H9 (cell line): ENCODE results near the gene MMP14. TPM values are rescaled to one million over a fixed set of nuclear protein-coding genes. Genes with fewer than 3 reads are reported as not detected.
"Not testable (repeated sequence)": the region's sequence is repeated elsewhere in the genome, so short reads cannot be mapped to it uniquely, and the experiment has no call there.

Experiments
- DNase-seq: peaks from one replicate; pipeline ENCODE4 v3.0.0-alpha.2; 2017
- H2AFZ ChIP-seq: one replicate; pipeline ENCODE4 v1.6.1; 2013; ENCODE audit warnings: mild to moderate bottlenecking, low read length, control low read depth, moderate library complexity
- H2AK5ac ChIP-seq: 2 replicates; pipeline ENCODE4 v1.6.1; 2013; ENCODE audit warnings: low read length, control low read depth, mixed read lengths; ENCODE audit not compliant: insufficient read length
- H2BK120ac ChIP-seq: one replicate; pipeline ENCODE4 v1.6.1; 2013; ENCODE audit warnings: low read depth, mild to moderate bottlenecking, low read length, control low read depth, inconsistent platforms; ENCODE audit not compliant: poor library complexity, severe bottlenecking
- H2BK12ac ChIP-seq: 2 replicates; pipeline ENCODE4 v1.6.1; 2013; ENCODE audit warnings: low read length, control low read depth, mixed read lengths, low read depth; ENCODE audit not compliant: insufficient read length
- H2BK15ac ChIP-seq: 2 replicates; pipeline ENCODE4 v1.6.1; 2013; ENCODE audit warnings: low read depth, low read length, control low read depth
- H2BK20ac ChIP-seq: one replicate; pipeline ENCODE4 v1.6.1; 2013; ENCODE audit warnings: low read depth, mild to moderate bottlenecking, low read length, control low read depth, inconsistent platforms; ENCODE audit not compliant: poor library complexity, severe bottlenecking
- H2BK5ac ChIP-seq: 2 replicates; pipeline ENCODE4 v1.6.1; 2013; ENCODE audit warnings: low read length, control low read depth, mixed read lengths; ENCODE audit not compliant: insufficient read length
- H3K14ac ChIP-seq: 2 replicates; pipeline ENCODE4 v1.6.1; 2013; ENCODE audit warnings: low read length, control low read depth; ENCODE audit not compliant: insufficient read depth
- H3K18ac ChIP-seq: 2 replicates; pipeline ENCODE4 v1.6.1; 2013; ENCODE audit warnings: low read depth, mild to moderate bottlenecking, mixed read lengths, low read length, control low read depth; ENCODE audit not compliant: insufficient read length
- H3K23ac ChIP-seq: 2 replicates; pipeline ENCODE4 v1.6.1; 2013; ENCODE audit warnings: low read length, control low read depth, mixed read lengths, low read depth; ENCODE audit not compliant: insufficient read length
- H3K23me2 ChIP-seq: 2 replicates; pipeline ENCODE4 v1.6.1; 2013; ENCODE audit warnings: low read depth, mild to moderate bottlenecking, mixed read lengths, low read length, control low read depth; ENCODE audit not compliant: insufficient read length, poor library complexity, severe bottlenecking
- H3K27ac ChIP-seq: 2 replicates; pipeline ENCODE4 v1.5.1; 2013; ENCODE audit warnings: low read length, control low read depth, mixed read lengths, low read depth; ENCODE audit not compliant: insufficient read length
- H3K27me3 ChIP-seq: 2 replicates; pipeline ENCODE4 v1.6.1; 2013; ENCODE audit warnings: low read length, control low read depth, inconsistent platforms; ENCODE audit not compliant: insufficient read depth
- H3K4ac ChIP-seq: 2 replicates; pipeline ENCODE4 v1.6.1; 2013; ENCODE audit warnings: low read depth, mild to moderate bottlenecking, control low read depth, inconsistent platforms, low read length, moderate library complexity
- H3K4me1 ChIP-seq: 2 replicates; pipeline ENCODE4 v1.6.1; 2013; ENCODE audit warnings: low read length, control low read depth, inconsistent platforms; ENCODE audit not compliant: insufficient read depth
- H3K4me2 ChIP-seq: 2 replicates; pipeline ENCODE4 v1.6.1; 2013; ENCODE audit warnings: low read length, control low read depth, mixed read lengths; ENCODE audit not compliant: insufficient read length, insufficient read depth
- H3K56ac ChIP-seq: 2 replicates; pipeline ENCODE4 v1.6.1; 2013; ENCODE audit warnings: low read depth, mild to moderate bottlenecking, mixed read lengths, low read length, control low read depth; ENCODE audit not compliant: insufficient read length
- H3K79me1 ChIP-seq: 2 replicates; pipeline ENCODE4 v1.6.1; 2013; ENCODE audit warnings: low read depth, mild to moderate bottlenecking, moderate library complexity, low read length, control low read depth, inconsistent platforms; ENCODE audit not compliant: insufficient read depth, poor library complexity, severe bottlenecking
- H3K79me2 ChIP-seq: 2 replicates; pipeline ENCODE4 v1.6.1; 2013; ENCODE audit warnings: low read length, control low read depth, inconsistent platforms; ENCODE audit not compliant: insufficient read depth
- H3K9ac ChIP-seq: 2 replicates; pipeline ENCODE4 v1.6.1; 2013; ENCODE audit warnings: low read length, control low read depth, mixed read lengths; ENCODE audit not compliant: insufficient read length; ENCODE audit errors: extremely low read depth
- H3K9me3 ChIP-seq: one replicate; pipeline ENCODE4 v1.6.1; 2013; ENCODE audit warnings: low read depth, low read length, inconsistent platforms; ENCODE audit not compliant: control insufficient read depth
- H3T11ph ChIP-seq: one replicate; pipeline ENCODE4 v1.6.1; 2013; ENCODE audit warnings: mild to moderate bottlenecking, low read length, control low read depth, inconsistent platforms
- H4K20me1 ChIP-seq: one replicate; pipeline ENCODE4 v1.6.1; 2013; ENCODE audit not compliant: control insufficient read depth, insufficient read length, insufficient read depth
- H4K5ac ChIP-seq: 2 replicates; pipeline ENCODE4 v1.6.1; 2013; ENCODE audit warnings: low read depth, mild to moderate bottlenecking, mixed read lengths, low read length, control low read depth; ENCODE audit not compliant: insufficient read length
- H4K8ac ChIP-seq: replicated peaks from 2 replicates; pipeline ENCODE4 v1.6.1; 2013; ENCODE audit warnings: low read length, control low read depth, mixed read lengths, low read depth; ENCODE audit not compliant: insufficient read length
- H4K91ac ChIP-seq: 2 replicates; pipeline ENCODE4 v1.6.1; 2013; ENCODE audit warnings: low read depth, mild to moderate bottlenecking, moderate library complexity, mixed read lengths, low read length, control low read depth; ENCODE audit not compliant: insufficient read length
- H3K27ac Mint-ChIP-seq, 3 experiments: 2 replicates in 2 of 3; 3 replicates in 1 of 3; pipeline ENCODE4 v1.8.0; 2020 to 2021; ENCODE audit warnings: mixed read lengths in 3 of 3, mild to moderate bottlenecking in 1 of 3, moderate library complexity in 1 of 3
- H3K27me3 Mint-ChIP-seq: 2 replicates; pipeline ENCODE4 v1.8.0; 2021; ENCODE audit warnings: low read depth, mild to moderate bottlenecking, moderate library complexity, mixed read lengths
- H3K36me3 Mint-ChIP-seq, 3 experiments: 2 replicates in 2 of 3; 3 replicates in 1 of 3; pipeline ENCODE4 v1.8.0; 2020 to 2021; ENCODE audit warnings: low read depth in 3 of 3, mixed read lengths in 3 of 3; ENCODE audit not compliant: insufficient read depth in 1 of 3
- H3K4me1 Mint-ChIP-seq, 2 experiments: 2 replicates each; pipeline ENCODE4 v1.8.0; 2020; ENCODE audit warnings: mixed read lengths in 2 of 2
- H3K4me3 Mint-ChIP-seq, 2 experiments: 2 replicates in 1 of 2; 3 replicates in 1 of 2; pipeline ENCODE4 v1.8.0; 2020 to 2021; ENCODE audit warnings: mild to moderate bottlenecking in 2 of 2, mixed read lengths in 2 of 2, moderate library complexity in 1 of 2
- H3K9me3 Mint-ChIP-seq, 2 experiments: 2 replicates in 1 of 2; 3 replicates in 1 of 2; pipeline ENCODE4 v1.8.0; 2020; ENCODE audit warnings: mild to moderate bottlenecking in 2 of 2, mixed read lengths in 2 of 2, moderate library complexity in 1 of 2
- WGBS: extraction: QIAGEN DNeasy Blood & Tissue Kit; methylation state at CpG from one replicate; pipeline ENCODE4 v1.1.7; 2013; ENCODE audit warnings: missing lambda C conversion rate, low lambda C conversion rate, mixed read lengths; ENCODE audit not compliant: insufficient read length; ENCODE audit errors: extremely low coverage; 5-methylcytosine and 5-hydroxymethylcytosine counted together
- total RNA-seq: library from RNA; stranded (reverse); gene quantifications from 2 replicates; pipeline ENCODE4 v1.2.1, GENCODE V29; 2021
- TF ChIP-seq, protein P1 (sequence below): fragments of 200-600 bp; sonication (generic); conservative IDR thresholded peaks from 3 replicates; pipeline ENCODE4 v1.8.0; 2021; ENCODE audit warnings: antibody characterized with exemption, mild to moderate bottlenecking

The MMP14 gene
- total RNA-seq, 1 experiment from 2014 or later: 56.5 TPM

DNA sequence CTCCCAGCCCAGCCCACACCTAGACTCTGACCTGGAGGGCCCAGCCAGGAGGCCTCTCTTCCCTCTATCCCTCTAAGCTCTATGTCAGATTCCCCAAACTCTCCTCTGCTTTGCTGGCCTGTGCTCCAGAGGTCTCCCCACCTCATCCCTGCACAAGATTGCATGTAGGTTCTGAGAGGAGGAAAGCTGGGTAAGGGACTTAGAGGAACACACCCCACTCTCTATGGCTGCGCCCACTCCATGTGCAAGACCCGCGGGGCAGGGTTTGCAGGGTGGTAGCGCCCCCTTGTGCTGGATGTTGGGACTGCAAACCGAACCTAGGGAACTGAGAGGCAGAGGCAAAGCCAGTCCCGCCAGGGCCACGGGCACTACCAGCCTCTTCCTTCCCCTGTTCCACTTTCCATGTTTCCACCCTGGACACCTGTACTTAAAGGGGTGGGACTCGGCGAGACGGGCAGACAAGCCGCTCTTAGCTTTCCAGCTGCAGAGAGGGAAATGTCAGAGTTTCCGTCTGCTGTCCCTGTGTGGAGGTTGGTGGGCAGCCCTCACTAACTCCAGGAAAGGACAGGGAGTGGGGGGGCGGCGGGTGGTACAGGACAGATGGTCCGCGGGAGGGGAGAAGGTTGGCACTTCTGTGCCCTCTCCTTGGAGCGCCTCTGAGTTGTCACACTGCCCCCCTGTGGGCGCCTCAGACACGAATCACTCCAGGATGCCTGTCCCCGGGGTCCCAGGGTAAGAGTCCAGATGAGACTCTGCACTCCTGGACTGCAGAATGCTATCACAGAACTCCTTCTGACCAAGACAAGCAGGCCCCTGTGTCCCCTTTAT, 16.8 kb downstream of the MMP14 start:
- Mint-ChIP-seq H3K27ac (peak overlapping the region in 2 of 3 experiments; percentile 44 to 69; a peak in 3 of 7 replicates), H3K9me3 (peaks cover 0 to 3% of the 10 kb centered on the region in 2 experiments; a peak in 2 of 5 replicates), H3K27me3 (no peaks in the 10 kb centered on the region; the same call in 1 of the 2 replicates), H3K4me3 (peak overlapping the region; percentile 59 to 70), H3K36me3 (no peaks in the 10 kb centered on the region), H3K4me1 (peaks cover 15 to 20% of the 10 kb centered on the region in 2 experiments)
- Histone ChIP-seq H3K14ac (peak overlapping the region; percentile 50; the same call in 1 of the 2 replicates), H4K8ac (no peak overlapping the region), H3K23ac (no peak overlapping the region), H3K79me1 (no peaks in the 10 kb centered on the region), H3K4me1 (peaks cover 2% of the 10 kb centered on the region; the same call in 1 of the 2 replicates), H3K56ac (no peak overlapping the region), H3K9me3 (no peaks in the 10 kb centered on the region), H2BK20ac (no peak overlapping the region), H4K5ac (no peak overlapping the region), H2AFZ (no peak overlapping the region), H2BK12ac (no peak overlapping the region), H3K23me2 (no peaks in the 10 kb centered on the region), H3K4ac (no peak overlapping the region), H4K20me1 (no peaks in the 10 kb centered on the region), H3K9ac (peak overlapping the region; percentile 26), H3K27ac (no peak overlapping the region), H2BK5ac (no peak overlapping the region), H4K91ac (no peak overlapping the region), H3K4me2 (peak overlapping the region; percentile 45), H3T11ph (no peak overlapping the region), H2BK15ac (no peak overlapping the region), H3K79me2 (no peaks in the 10 kb centered on the region), H2AK5ac (no peak overlapping the region), H3K18ac (no peak overlapping the region), H3K27me3 (no peaks in the 10 kb centered on the region), H2BK120ac (no peak overlapping the region)
- DNase-seq: peak; percentile 89
- TF ChIP-seq, protein P1, sequence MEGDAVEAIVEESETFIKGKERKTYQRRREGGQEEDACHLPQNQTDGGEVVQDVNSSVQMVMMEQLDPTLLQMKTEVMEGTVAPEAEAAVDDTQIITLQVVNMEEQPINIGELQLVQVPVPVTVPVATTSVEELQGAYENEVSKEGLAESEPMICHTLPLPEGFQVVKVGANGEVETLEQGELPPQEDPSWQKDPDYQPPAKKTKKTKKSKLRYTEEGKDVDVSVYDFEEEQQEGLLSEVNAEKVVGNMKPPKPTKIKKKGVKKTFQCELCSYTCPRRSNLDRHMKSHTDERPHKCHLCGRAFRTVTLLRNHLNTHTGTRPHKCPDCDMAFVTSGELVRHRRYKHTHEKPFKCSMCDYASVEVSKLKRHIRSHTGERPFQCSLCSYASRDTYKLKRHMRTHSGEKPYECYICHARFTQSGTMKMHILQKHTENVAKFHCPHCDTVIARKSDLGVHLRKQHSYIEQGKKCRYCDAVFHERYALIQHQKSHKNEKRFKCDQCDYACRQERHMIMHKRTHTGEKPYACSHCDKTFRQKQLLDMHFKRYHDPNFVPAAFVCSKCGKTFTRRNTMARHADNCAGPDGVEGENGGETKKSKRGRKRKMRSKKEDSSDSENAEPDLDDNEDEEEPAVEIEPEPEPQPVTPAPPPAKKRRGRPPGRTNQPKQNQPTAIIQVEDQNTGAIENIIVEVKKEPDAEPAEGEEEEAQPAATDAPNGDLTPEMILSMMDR: peak; percentile 96
- no CpG with 5 or more reads among the region's 20 CpGs for WGBS

DNA sequence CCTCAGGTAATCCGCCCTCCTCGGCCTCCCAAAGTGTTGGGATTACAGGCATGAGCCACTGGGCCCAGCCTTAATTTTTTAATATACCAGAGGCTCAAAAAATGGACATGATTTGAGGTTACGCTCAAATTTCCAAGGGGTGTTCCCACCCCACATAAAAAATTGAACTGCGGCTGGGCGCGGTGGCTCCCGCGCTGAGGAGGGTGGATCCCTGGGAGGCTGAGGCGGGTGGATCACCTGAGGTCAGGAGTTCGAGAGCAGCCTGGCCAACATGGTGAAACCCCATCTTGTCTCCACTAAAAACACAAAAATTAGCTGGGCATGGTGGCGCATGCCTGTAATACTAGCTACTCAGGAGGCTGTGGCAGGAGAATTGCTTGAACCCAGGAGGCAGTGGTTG, 17.9 kb downstream of the MMP14 start:
- H4K5ac ChIP-seq, H2AFZ ChIP-seq, H2AK5ac ChIP-seq, H3K9me3 ChIP-seq, H3K27ac Mint-ChIP-seq, H3K27me3 Mint-ChIP-seq, H3K23ac ChIP-seq, H4K91ac ChIP-seq, H3K23me2 ChIP-seq, H3K9ac ChIP-seq, H3K4me1 Mint-ChIP-seq, H3K4me2 ChIP-seq, H2BK12ac ChIP-seq, H3K56ac ChIP-seq, H2BK5ac ChIP-seq, H3K36me3 Mint-ChIP-seq, H3T11ph ChIP-seq, H3K79me1 ChIP-seq, DNase-seq, H3K27ac ChIP-seq, H3K4me1 ChIP-seq, H3K18ac ChIP-seq, H2BK120ac ChIP-seq, H3K4ac ChIP-seq, H2BK15ac ChIP-seq, H4K20me1 ChIP-seq, H3K4me3 Mint-ChIP-seq, H3K27me3 ChIP-seq, H3K9me3 Mint-ChIP-seq, H3K14ac ChIP-seq, H2BK20ac ChIP-seq, H3K79me2 ChIP-seq, H4K8ac ChIP-seq: not testable (repeated sequence)
- WGBS: no CpG with 5 or more reads among the region's 11 CpGs
